Measurements from ENCODE around the gene PHF2.

GRCh38 chr9:93595461-93595860, 19.1 kb downstream of the PHF2 start:
- no peak for TF ChIP-seq POLR2A (IDR thresholded peaks at IDR 0.05; ENCODE audit: low read length)
- TF ChIP-seq GATA1 (IDR thresholded peaks at IDR 0.05; ENCODE audit: low read depth, low read length): no peak
